ENCODE measurements around the gene IMPG2. TPM values are rescaled to one million over a fixed set of nuclear protein-coding genes. Genes with fewer than 3 reads are reported as not detected.

Gene IMPG2
- total RNA-seq, 1 donor from 2014 or later, result 2.6 TPM

DNA sequence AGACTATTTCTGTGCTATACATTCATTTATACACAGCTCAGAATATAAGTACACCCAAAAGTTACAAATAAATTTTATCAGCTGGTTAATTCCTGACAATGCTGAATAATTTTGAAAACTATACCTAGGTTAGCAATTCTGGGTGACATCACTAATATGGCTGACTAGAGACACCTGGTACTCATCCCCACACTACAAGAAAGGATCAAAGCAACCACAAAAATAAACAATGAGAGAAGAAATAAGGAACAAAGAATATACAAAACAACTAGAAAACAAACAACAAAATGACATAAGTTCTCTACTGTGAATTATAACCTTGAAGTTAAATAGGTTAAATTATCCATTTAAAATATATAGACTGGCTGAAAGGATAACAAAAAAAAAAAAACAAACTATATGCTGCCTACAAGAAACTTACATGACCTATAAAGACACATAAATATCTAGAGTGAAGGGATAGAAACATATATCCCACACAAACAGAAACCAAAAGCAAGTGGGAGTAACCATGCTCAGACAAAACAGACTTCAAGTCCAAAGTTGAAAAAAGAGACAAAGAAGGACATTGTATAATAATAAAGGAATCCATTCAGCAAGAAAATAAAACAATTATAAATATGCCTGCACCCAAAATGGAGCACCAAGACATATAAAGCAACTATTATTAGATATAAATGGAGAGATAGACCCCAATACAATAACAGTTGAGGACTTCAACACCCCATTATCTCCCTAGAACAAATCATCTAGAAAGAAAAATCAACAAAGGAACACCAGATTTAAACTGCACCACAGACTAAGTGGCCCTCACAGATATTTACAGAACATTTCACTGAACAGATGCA is 57.8 kb downstream of the IMPG2 start:
- Histone ChIP-seq H3K36me3 (ENCODE audit: control insufficient read depth in 3 of 3, insufficient read depth in 3 of 3, low read length in 3 of 3) (no peaks in the 10 kb centered on the region), H3K27me3 (ENCODE audit: control insufficient read depth in 3 of 3, insufficient read depth in 3 of 3, low read length in 3 of 3) (no peaks in the 10 kb centered on the region), H3K9me3 (ENCODE audit: control insufficient read depth in 3 of 3, low read length in 3 of 3) (peaks cover 0 to 2% (median 0%) of the 10 kb centered on the region in 3 donors), H3K4me1 (ENCODE audit: control insufficient read depth in 3 of 3, insufficient read depth in 3 of 3, low read length in 3 of 3) (no peaks in the 10 kb centered on the region), H3K27ac (ENCODE audit: low read depth, low read length) (no peak overlapping the region), H3K4me3 (ENCODE audit: low read length in 3 of 3) (no peak overlapping the region), H3K9ac (ENCODE audit: low read depth in 1 of 3, low read length in 3 of 3) (no peak overlapping the region)

DNA sequence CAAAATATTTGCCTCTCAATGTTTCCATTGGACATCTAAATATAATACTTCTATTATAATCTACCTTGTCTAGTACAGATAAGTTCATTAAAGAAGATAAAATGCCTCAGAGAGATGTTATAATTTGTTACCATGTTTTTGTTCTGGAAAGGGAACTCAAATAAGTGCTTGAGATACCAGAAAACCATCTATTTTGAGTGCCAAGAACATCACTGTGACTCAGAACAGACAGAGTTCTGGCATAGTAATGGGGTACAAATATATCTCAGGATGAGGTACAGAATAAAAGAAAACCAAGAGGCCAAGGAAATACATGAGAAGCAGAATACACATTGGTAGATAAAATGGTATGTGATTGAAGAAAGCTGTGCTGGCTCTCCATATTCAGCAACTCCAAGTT is 58.9 kb downstream of the IMPG2 start:
- no peaks in the 10 kb centered on the region for H3K27me3 ChIP-seq (ENCODE audit: control insufficient read depth in 3 of 3, insufficient read depth in 3 of 3, low read length in 3 of 3)
- H3K9ac ChIP-seq (ENCODE audit: low read depth in 1 of 3, low read length in 3 of 3), result no peak overlapping the region
- H3K9me3 ChIP-seq (ENCODE audit: control insufficient read depth in 3 of 3, low read length in 3 of 3), result peaks cover 0 to 2% (median 0%) of the 10 kb centered on the region in 3 donors
- H3K4me1 ChIP-seq (ENCODE audit: control insufficient read depth in 3 of 3, insufficient read depth in 3 of 3, low read length in 3 of 3), result no peaks in the 10 kb centered on the region
- H3K4me3 ChIP-seq (ENCODE audit: low read length in 3 of 3), result no peak overlapping the region
- H3K36me3 ChIP-seq (ENCODE audit: control insufficient read depth in 3 of 3, insufficient read depth in 3 of 3, low read length in 3 of 3), result no peaks in the 10 kb centered on the region
- H3K27ac ChIP-seq (ENCODE audit: low read depth, low read length), result no peak overlapping the region

DNA sequence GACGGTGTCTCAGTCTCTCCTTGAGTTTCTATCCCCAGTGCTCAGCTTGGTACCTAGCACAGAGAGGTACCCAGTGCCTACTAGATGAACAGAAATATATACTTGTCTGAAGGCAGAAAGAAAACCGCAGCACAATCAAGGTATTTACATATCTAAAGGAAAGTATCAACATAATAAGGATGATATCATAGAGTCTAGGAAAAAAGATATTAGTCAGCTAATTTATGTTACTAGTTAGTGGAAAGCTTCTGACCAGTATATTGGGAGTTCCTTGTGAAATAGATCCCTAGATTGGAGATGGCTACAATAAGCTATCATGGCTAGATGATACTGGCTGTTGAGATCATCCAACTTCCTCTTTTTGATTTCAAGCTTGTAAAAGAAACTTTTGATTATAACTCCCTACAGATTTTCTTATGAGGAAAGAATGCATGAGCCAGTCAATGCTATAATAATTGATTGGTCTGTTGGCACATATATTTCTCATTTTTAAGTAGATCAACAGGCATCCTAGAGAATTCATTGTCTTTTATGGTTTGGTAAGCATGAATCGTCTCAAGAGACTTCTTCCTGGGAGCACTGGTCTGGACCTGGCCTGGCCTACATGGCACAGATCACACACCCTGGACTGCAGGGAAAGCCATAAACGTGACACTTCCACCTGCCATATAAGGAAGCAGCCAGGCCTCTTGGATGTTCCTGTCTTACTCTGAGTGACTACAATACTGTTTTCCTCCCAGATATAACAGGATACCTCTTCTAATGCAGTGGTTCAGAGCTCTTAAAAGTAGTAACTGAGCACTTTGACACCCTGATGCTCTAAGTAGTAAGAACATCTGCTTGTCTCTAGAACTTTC is 60.7 kb downstream of the IMPG2 start:
- Histone ChIP-seq H3K27ac (ENCODE audit: low read depth, low read length) (no peak overlapping the region), H3K27me3 (ENCODE audit: control insufficient read depth in 3 of 3, insufficient read depth in 3 of 3, low read length in 3 of 3) (no peaks in the 10 kb centered on the region), H3K4me3 (ENCODE audit: low read length in 3 of 3) (no peak overlapping the region), H3K9me3 (ENCODE audit: control insufficient read depth in 3 of 3, low read length in 3 of 3) (no peaks in the 10 kb centered on the region), H3K4me1 (ENCODE audit: control insufficient read depth in 3 of 3, insufficient read depth in 3 of 3, low read length in 3 of 3) (no peaks in the 10 kb centered on the region), H3K9ac (ENCODE audit: low read depth in 1 of 3, low read length in 3 of 3) (no peak overlapping the region), H3K36me3 (ENCODE audit: control insufficient read depth in 3 of 3, insufficient read depth in 3 of 3, low read length in 3 of 3) (no peaks in the 10 kb centered on the region)

DNA sequence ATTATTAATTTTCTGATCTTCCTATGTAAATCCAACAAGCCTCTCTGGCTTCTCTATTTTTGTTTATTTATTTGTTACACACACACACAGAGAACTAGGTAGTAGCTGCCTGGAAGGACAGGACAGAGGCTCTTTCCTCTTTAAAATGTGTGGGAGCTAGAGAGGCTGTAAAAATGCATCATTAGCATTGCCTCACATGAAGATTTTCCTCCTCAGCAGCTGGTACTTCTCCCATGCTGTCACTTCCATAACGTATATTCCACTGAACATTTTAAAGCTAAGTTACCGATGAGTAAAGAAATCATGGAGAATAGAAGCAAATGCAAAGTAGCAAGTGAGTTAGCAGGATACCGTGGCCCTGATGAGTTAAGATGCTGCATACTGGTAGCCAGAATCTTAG is 63.9 kb downstream of the IMPG2 start:
- H3K4me1 ChIP-seq (ENCODE audit: control insufficient read depth in 3 of 3, insufficient read depth in 3 of 3, low read length in 3 of 3), result no peaks in the 10 kb centered on the region
- no peak overlapping the region for H3K4me3 ChIP-seq (ENCODE audit: low read length in 3 of 3)
- no peaks in the 10 kb centered on the region for H3K27me3 ChIP-seq (ENCODE audit: control insufficient read depth in 3 of 3, insufficient read depth in 3 of 3, low read length in 3 of 3)
- H3K9me3 ChIP-seq (ENCODE audit: control insufficient read depth in 3 of 3, low read length in 3 of 3), result no peaks in the 10 kb centered on the region
- H3K9ac ChIP-seq (ENCODE audit: low read depth in 1 of 3, low read length in 3 of 3), result no peak overlapping the region
- no peak overlapping the region for H3K27ac ChIP-seq (ENCODE audit: low read depth, low read length)
- no peaks in the 10 kb centered on the region for H3K36me3 ChIP-seq (ENCODE audit: control insufficient read depth in 3 of 3, insufficient read depth in 3 of 3, low read length in 3 of 3)

DNA sequence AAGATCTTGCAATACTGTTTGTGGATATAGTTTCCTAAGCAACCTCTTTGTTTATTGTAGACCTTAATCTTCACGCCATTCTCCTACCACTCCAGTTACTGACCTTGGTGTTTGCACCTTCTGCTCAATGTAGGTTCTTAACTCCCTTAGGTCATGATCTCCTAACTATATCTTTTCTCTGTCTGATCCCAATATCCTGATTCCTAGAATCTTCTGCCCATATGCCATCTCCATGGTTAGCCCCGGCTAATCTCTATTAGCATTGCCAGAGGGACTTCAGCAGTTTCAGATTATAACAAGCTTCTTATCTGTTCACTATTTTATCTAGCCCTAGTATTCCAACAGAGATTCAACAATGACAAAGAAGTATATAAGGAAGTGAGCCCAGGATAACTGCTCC is 64.9 kb downstream of the IMPG2 start:
- no peaks in the 10 kb centered on the region for H3K4me1 ChIP-seq (ENCODE audit: control insufficient read depth in 3 of 3, insufficient read depth in 3 of 3, low read length in 3 of 3)
- H3K27ac ChIP-seq (ENCODE audit: low read depth, low read length), result no peak overlapping the region

DNA sequence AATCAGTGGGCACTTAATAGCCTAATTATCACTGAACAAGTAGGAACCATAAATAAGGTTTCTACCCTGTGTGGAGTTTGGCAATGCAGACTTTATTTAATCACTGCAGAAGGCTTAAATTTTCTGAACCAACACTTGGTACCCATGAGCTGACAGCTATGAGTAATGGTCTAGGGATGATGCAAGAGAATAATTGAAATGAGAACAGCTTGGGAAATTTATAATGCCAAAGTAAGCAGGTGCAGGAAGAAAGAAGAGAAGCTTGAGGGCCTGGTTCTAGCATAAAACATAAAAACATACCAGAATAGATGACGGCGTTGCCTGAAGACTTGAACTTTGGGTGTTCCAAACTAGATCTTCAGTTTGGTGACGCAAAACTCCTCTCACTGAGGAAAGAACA is 67.0 kb downstream of the IMPG2 start:
- Histone ChIP-seq H3K9ac (ENCODE audit: low read depth in 1 of 3, low read length in 3 of 3) (no peak overlapping the region), H3K36me3 (ENCODE audit: control insufficient read depth in 3 of 3, insufficient read depth in 3 of 3, low read length in 3 of 3) (no peaks in the 10 kb centered on the region), H3K9me3 (ENCODE audit: control insufficient read depth in 3 of 3, low read length in 3 of 3) (no peaks in the 10 kb centered on the region), H3K27me3 (ENCODE audit: control insufficient read depth in 3 of 3, insufficient read depth in 3 of 3, low read length in 3 of 3) (no peaks in the 10 kb centered on the region), H3K4me1 (ENCODE audit: control insufficient read depth in 3 of 3, insufficient read depth in 3 of 3, low read length in 3 of 3) (no peaks in the 10 kb centered on the region), H3K4me3 (ENCODE audit: low read length in 3 of 3) (no peak overlapping the region), H3K27ac (ENCODE audit: low read depth, low read length) (no peak overlapping the region)

More for the DNA sequence above, 64.9 kb downstream of the IMPG2 start:
- Histone ChIP-seq H3K9me3 (ENCODE audit: control insufficient read depth in 3 of 3, low read length in 3 of 3) (no peaks in the 10 kb centered on the region), H3K27me3 (ENCODE audit: control insufficient read depth in 3 of 3, insufficient read depth in 3 of 3, low read length in 3 of 3) (no peaks in the 10 kb centered on the region), H3K4me3 (ENCODE audit: low read length in 3 of 3) (no peak overlapping the region), H3K9ac (ENCODE audit: low read depth in 1 of 3, low read length in 3 of 3) (no peak overlapping the region), H3K36me3 (ENCODE audit: control insufficient read depth in 3 of 3, insufficient read depth in 3 of 3, low read length in 3 of 3) (no peaks in the 10 kb centered on the region)

DNA sequence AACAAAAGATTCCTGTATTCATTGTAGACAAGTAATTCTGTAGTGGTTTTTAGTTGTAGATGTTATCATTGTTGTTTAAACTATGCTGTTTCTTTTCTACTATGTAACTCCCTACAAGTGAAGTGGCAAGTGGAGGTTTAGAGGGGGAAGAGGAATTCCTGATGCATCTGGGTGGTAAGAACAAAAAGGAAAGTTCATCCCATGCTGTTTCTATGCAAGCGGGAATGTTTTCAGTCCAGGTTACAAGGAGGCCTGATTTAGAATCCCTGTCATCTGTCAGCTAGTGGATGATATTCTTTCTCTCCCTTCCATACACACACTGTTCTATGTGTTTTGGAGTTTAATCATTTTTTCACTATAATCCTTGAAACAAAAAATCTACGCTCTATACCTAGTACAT is 67.4 kb downstream of the IMPG2 start:
- H3K4me1 ChIP-seq (ENCODE audit: control insufficient read depth in 3 of 3, insufficient read depth in 3 of 3, low read length in 3 of 3), result no peaks in the 10 kb centered on the region
- no peak overlapping the region for H3K4me3 ChIP-seq (ENCODE audit: low read length in 3 of 3)
- H3K9ac ChIP-seq (ENCODE audit: low read depth in 1 of 3, low read length in 3 of 3), result no peak overlapping the region
- H3K36me3 ChIP-seq (ENCODE audit: control insufficient read depth in 3 of 3, insufficient read depth in 3 of 3, low read length in 3 of 3), result no peaks in the 10 kb centered on the region
- no peaks in the 10 kb centered on the region for H3K9me3 ChIP-seq (ENCODE audit: control insufficient read depth in 3 of 3, low read length in 3 of 3)
- no peaks in the 10 kb centered on the region for H3K27me3 ChIP-seq (ENCODE audit: control insufficient read depth in 3 of 3, insufficient read depth in 3 of 3, low read length in 3 of 3)
- no peak overlapping the region for H3K27ac ChIP-seq (ENCODE audit: low read depth, low read length)

DNA sequence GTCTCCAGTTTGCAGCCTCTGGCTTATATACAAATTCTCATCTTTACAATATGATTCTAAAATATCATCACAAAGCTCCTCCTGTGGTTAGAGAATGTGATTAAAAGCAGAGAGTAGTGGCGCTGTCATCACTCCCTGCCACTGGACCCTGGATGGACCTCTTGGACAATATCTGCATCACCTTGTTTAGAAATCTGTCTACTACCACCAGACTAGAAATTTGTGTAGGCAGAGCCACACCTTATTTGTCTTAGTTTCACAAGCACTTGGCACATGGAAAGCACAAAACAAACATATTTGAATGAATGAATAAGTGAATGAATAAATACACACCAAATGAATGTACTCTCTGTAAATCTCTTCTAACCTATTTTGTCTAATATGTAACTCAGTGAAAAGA is 68.1 kb downstream of the IMPG2 start:
- Histone ChIP-seq H3K9me3 (ENCODE audit: control insufficient read depth in 3 of 3, low read length in 3 of 3) (no peaks in the 10 kb centered on the region), H3K9ac (ENCODE audit: low read depth in 1 of 3, low read length in 3 of 3) (no peak overlapping the region), H3K36me3 (ENCODE audit: control insufficient read depth in 3 of 3, insufficient read depth in 3 of 3, low read length in 3 of 3) (no peaks in the 10 kb centered on the region), H3K4me1 (ENCODE audit: control insufficient read depth in 3 of 3, insufficient read depth in 3 of 3, low read length in 3 of 3) (no peaks in the 10 kb centered on the region), H3K4me3 (ENCODE audit: low read length in 3 of 3) (no peak overlapping the region), H3K27ac (ENCODE audit: low read depth, low read length) (no peak overlapping the region), H3K27me3 (ENCODE audit: control insufficient read depth in 3 of 3, insufficient read depth in 3 of 3, low read length in 3 of 3) (no peaks in the 10 kb centered on the region)

DNA sequence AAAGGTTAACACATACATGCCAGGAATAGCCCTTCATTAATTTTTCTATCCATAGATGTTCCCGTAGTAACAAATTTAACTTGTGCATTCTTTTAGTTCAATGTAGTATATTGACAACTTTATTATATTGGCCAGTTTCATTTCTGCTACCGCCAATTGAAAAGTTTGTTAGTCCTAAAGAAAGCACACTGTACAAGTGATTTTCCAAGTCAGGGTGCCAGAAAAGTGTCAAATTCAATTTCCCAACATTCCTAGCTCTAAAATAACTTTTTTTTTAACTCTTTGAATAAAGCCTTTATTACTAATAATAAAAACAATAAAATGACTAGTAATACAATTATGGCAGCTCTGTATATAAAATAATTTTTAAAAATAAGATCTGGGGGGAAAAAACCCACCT is 68.9 kb downstream of the IMPG2 start:
- Histone ChIP-seq H3K9me3 (ENCODE audit: control insufficient read depth in 3 of 3, low read length in 3 of 3) (no peaks in the 10 kb centered on the region), H3K9ac (ENCODE audit: low read depth in 1 of 3, low read length in 3 of 3) (no peak overlapping the region), H3K4me3 (ENCODE audit: low read length in 3 of 3) (no peak overlapping the region), H3K27me3 (ENCODE audit: control insufficient read depth in 3 of 3, insufficient read depth in 3 of 3, low read length in 3 of 3) (no peaks in the 10 kb centered on the region), H3K36me3 (ENCODE audit: control insufficient read depth in 3 of 3, insufficient read depth in 3 of 3, low read length in 3 of 3) (no peaks in the 10 kb centered on the region), H3K27ac (ENCODE audit: low read depth, low read length) (no peak overlapping the region), H3K4me1 (ENCODE audit: control insufficient read depth in 3 of 3, insufficient read depth in 3 of 3, low read length in 3 of 3) (no peaks in the 10 kb centered on the region)

DNA sequence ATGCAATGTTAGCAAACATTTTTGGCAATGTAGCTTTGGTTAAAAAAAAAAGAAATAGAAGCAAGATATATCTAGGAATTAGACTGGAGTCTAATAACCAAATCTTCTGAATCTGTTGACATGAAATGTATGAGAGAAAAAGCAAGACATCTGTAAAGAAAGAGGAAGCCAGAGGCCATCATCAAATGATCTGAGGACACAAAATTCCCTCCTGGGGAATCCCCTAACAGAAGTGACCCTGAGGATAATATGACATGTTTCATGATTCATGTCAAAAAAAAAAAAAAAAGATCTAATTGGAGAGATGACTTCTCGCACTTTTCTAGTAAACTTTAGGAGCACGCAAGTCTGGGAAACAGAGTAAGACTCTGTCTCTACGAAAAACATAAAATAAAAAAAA is 70.9 kb downstream of the IMPG2 start:
- no peaks in the 10 kb centered on the region for H3K27me3 ChIP-seq (ENCODE audit: control insufficient read depth in 3 of 3, insufficient read depth in 3 of 3, low read length in 3 of 3)
- H3K36me3 ChIP-seq (ENCODE audit: control insufficient read depth in 3 of 3, insufficient read depth in 3 of 3, low read length in 3 of 3), result no peaks in the 10 kb centered on the region
- no peak overlapping the region for H3K27ac ChIP-seq (ENCODE audit: low read depth, low read length)
- no peaks in the 10 kb centered on the region for H3K9me3 ChIP-seq (ENCODE audit: control insufficient read depth in 3 of 3, low read length in 3 of 3)
- H3K4me3 ChIP-seq (ENCODE audit: low read length in 3 of 3), result no peak overlapping the region
- no peak overlapping the region for H3K9ac ChIP-seq (ENCODE audit: low read depth in 1 of 3, low read length in 3 of 3)
- H3K4me1 ChIP-seq (ENCODE audit: control insufficient read depth in 3 of 3, insufficient read depth in 3 of 3, low read length in 3 of 3), result no peaks in the 10 kb centered on the region
